ENCODE data around the gene AMN. TPM values are rescaled to one million over a fixed set of nuclear protein-coding genes. Genes with fewer than 3 reads are reported as not detected.

Gene AMN
- total RNA-seq, 2 donors from 2014 or later = 2.4 TPM; not detected in 1

DNA sequence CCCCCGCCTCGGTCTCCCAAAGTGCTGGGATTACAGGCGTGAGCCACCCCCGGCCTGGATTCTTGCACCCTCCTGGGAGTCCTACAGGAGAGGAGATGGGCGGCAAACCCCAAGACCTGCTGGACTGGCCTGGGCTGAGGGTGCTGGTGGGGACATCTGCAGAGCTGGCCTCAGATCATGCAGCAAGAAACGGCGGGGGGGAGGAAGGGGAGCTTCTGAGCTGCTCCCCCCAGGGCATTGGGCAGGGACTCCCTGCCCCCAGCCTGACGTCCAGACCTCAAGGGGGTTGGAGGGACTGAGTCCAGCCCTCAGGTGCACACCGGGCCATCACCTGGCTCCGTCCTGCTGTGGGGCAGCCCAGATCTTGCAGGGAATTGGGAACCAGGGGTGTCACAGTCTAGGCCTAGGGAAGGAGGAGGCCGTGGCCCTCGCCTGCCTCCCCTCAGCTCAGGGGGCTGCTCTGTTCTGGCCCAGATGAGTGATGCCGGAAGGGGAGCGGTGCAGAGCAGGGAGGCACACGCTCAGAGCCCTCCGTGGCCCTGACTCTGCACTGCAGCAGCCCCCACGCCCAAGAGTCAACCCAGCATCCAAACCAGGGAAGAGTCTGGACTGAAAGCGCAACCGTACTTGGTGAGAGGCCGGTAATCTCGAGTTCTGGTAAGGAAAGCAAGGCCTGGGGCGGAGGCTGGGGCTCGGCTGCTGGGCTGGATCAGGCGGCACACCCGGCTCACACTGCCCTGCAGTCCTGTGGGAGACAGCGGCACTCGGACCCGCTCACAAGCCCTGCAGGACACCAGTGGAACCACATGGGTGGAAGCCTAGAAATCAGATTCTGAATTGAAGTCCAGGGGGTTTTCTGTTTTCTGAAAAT lies 8.9 kb upstream of the AMN start:
- H3K4me3 ChIP-seq = no peak overlapping the region
- TF ChIP-seq CTCF (IDR thresholded peaks at IDR 0.05) = no peak
- no peaks in the 10 kb centered on the region for H3K27me3 ChIP-seq (replicated peaks; ENCODE audit: insufficient read depth)
- H3K9me3 ChIP-seq = no peaks in the 10 kb centered on the region
- DNase-seq (ENCODE audit: low spot score) = no peak
- no peaks in the 10 kb centered on the region for H3K36me3 ChIP-seq
- no peak for ATAC-seq (ENCODE audit: insufficient number of reproducible peaks, low FRiP score, low read depth)
- H3K4me1 ChIP-seq (ENCODE audit: control insufficient read depth in 1 of 2, low read depth in 2 of 2) = no peaks in the 10 kb centered on the region
- H3K27ac ChIP-seq = no peak overlapping the region

- TF ChIP-seq CTCF (IDR thresholded peaks at IDR 0.05) = no peak
- no peak for DNase-seq (ENCODE audit: low spot score)
- no peaks in the 10 kb centered on the region for H3K36me3 ChIP-seq
- ATAC-seq (ENCODE audit: insufficient number of reproducible peaks, low FRiP score, low read depth) = no peak
- H3K4me3 ChIP-seq = no peak overlapping the region
- no peak overlapping the region for H3K27ac ChIP-seq
- H3K27me3 ChIP-seq (replicated peaks; ENCODE audit: insufficient read depth) = no peaks in the 10 kb centered on the region
- H3K9me3 ChIP-seq = no peaks in the 10 kb centered on the region
- no peaks in the 10 kb centered on the region for H3K4me1 ChIP-seq (ENCODE audit: control insufficient read depth in 1 of 2, low read depth in 2 of 2)
Observed at GRCh38 chr14:102914474-102915291, 7.8 kb upstream of the AMN start.

DNA sequence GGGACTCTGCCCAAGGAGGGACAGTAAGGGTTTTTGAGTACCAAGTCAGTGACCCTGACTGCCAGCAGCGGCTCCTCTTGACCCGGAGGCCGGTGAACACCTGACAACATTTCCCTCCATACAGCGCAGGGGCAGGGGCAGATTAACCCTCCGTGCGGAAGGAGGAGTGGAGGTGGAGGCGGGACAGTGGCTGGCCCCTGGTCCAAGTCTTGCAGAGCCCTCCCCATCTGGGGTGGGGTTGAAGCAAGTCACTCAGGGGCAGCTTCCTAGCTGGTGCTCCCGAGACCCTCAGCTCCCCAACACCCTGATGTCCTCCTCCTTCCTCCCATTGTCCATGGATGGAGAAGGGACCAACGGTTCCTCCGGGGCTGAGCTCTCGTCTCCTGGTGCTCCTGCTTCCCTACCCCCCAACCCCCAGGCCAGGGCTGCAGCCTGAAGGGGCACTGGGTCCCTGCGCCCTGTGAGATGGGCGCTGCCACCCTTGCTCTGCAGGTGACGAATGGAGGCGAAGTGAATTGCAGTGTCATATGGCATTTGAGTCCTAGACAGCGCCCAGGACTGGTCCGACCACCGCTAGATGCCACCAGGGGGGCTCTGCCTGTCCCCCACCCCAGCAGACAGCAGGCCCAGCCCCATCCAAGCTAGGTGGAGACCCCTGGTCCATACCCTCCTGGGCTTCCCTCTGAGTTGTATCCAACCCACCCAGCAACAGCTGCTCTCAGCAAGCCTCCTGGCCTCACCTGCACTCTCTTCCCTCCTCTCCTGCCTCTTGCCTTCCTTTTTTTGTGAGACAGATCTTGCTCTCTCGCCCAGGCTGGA lies 7.0 kb upstream of the AMN start:
- Histone ChIP-seq H3K4me3 (no peak overlapping the region), H3K9me3 (no peaks in the 10 kb centered on the region), H3K27me3 (replicated peaks; ENCODE audit: insufficient read depth) (no peaks in the 10 kb centered on the region), H3K4me1 (ENCODE audit: control insufficient read depth in 1 of 2, low read depth in 2 of 2) (no peaks in the 10 kb centered on the region), H3K27ac (no peak overlapping the region), H3K36me3 (no peaks in the 10 kb centered on the region)
- ATAC-seq (ENCODE audit: insufficient number of reproducible peaks, low FRiP score, low read depth) = no peak
- TF ChIP-seq CTCF (IDR thresholded peaks at IDR 0.05) = no peak
- no peak for DNase-seq (ENCODE audit: low spot score)

DNA sequence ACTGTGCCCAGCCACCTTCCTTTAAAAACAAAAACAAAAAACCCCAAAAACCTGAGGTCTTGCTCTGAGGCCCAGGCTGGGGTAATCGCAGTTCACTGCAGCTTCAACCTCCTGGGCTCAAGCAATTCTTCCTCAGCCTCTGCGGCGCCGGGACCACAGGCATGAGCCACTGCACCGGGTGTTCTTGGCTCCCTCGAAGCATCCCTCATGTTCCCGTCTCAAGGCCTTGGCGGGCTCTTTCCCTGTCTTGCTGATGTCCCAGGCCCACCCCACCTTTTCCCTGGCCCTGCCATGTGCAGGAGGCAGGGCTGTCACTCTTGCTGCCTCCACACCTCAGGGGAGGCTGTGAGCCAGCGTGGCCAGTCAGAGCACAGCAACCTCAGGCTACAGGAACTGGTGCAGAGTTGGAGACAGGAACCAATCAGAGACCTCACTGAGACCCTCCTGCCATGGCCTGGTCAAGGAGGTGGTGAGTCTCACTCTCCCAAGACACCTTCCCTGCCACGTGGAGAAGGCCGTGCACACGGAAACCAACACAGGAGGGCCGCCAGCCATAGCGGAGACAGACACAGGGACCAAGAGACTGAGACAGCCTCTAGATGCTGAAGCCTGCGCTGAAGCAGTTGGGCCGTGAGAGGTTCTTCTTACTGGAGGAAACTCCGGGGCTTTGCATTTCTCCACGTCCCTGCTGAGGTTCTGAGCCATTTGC lies 6.0 kb upstream of the AMN start:
- ATAC-seq (ENCODE audit: insufficient number of reproducible peaks, low FRiP score, low read depth) (no peak), DNase-seq (ENCODE audit: low spot score) (no peak)
- TF ChIP-seq CTCF (IDR thresholded peaks at IDR 0.05) = no peak
- no peaks in the 10 kb centered on the region for H3K27me3 ChIP-seq (replicated peaks; ENCODE audit: insufficient read depth)
- H3K4me1 ChIP-seq (ENCODE audit: control insufficient read depth in 1 of 2, low read depth in 2 of 2) = no peaks in the 10 kb centered on the region
- no peaks in the 10 kb centered on the region for H3K36me3 ChIP-seq
- H3K9me3 ChIP-seq = no peaks in the 10 kb centered on the region
- no peak overlapping the region for H3K4me3 ChIP-seq
- H3K27ac ChIP-seq = no peak overlapping the region
